HepG2 (cell line): ENCODE measurements around the gene ADORA2B. TPM values are rescaled to one million over a fixed set of nuclear protein-coding genes. Genes with fewer than 3 reads are reported as not detected.

Source experiments
- ATAC-seq: fragments of 200-7000 bp; cut with Tn5 transposase; 3 replicates; pipeline ENCODE4 v1.9.1; 2020; ENCODE audit warnings: mild to moderate bottlenecking, moderate library complexity
- BruUV-seq: library from RNA; stranded (reverse); fragments of 400-500 nt; replicated peaks from 2 replicates; lab custom pipeline; 2021; lab: Mats Ljungman, UMichigan
- CTCF ChIA-PET: fragments of 300-600 bp; formaldehyde crosslinking; extraction: SDS; loops from one replicate; lab custom pipeline; 2021; ENCODE audit warnings: low total read pairs, inconsistent platforms, low intra/inter-chr PET ratio; lab: Yijun Ruan, JAX
- POLR2A ChIA-PET: fragments of 350-600 bp; sonication (Branson Sonifier 250); formaldehyde crosslinking; loops from one replicate; lab custom pipeline; 2020; ENCODE audit warnings: antibody characterized with exemption, inconsistent platforms; lab: Yijun Ruan, JAX
- DNase-seq: peaks from one replicate; pipeline ENCODE4 v3.0.0-alpha.2; 2015; ENCODE audit warnings: low spot score
- FAIRE-seq: peaks from 3 replicates; lab custom pipeline; 2011; peaks lifted over from hg19 to GRCh38; lab: Jason Lieb, UNC
- H2AFZ ChIP-seq: one replicate; pipeline ENCODE4 v1.6.1; 2011; ENCODE audit warnings: low read length, inconsistent platforms
- H3K27ac ChIP-seq: fragments of 300-600 bp; 3 replicates; pipeline ENCODE4 v1.8.0; 2011; ENCODE audit warnings: mixed run types, mild to moderate bottlenecking, mixed read lengths, low read length, inconsistent platforms; ENCODE audit not compliant: insufficient read depth; ENCODE audit errors: extremely low read length
- H3K27me3 ChIP-seq, 2 experiments: fragments of 200-600 bp in 1 of 2; 2 replicates in 1 of 2; 3 replicates in 1 of 2; pipeline versions ENCODE4 v1.6.0 to v1.8.0; 2011; ENCODE audit warnings: low read length in 2 of 2, mild to moderate bottlenecking in 2 of 2, moderate library complexity in 2 of 2, inconsistent platforms in 1 of 2; ENCODE audit not compliant: insufficient read depth in 2 of 2, control insufficient read depth in 1 of 2
- H3K36me3 ChIP-seq, 2 experiments: fragments of 200-600 bp in 1 of 2; replicated peaks in 1 of 2; 2 replicates in 1 of 2; 3 replicates in 1 of 2; pipeline versions ENCODE4 v1.5.1 to v1.8.0; 2011; ENCODE audit warnings: low read length in 2 of 2, inconsistent platforms in 1 of 2; ENCODE audit not compliant: insufficient read depth in 2 of 2, control insufficient read depth in 1 of 2
- H3K4me1 ChIP-seq: 2 replicates; pipeline ENCODE4 v1.5.1; 2012; ENCODE audit warnings: low read length, inconsistent platforms; ENCODE audit not compliant: insufficient read depth
- H3K4me2 ChIP-seq: 2 replicates; pipeline ENCODE4 v1.6.0; 2011; ENCODE audit warnings: low read depth, low read length, inconsistent platforms
- H3K4me3 ChIP-seq, 3 experiments: fragments of 200-600 bp in 1 of 3; sonication (generic), shearing (Covaris generic) in 1 of 3; replicated peaks in 1 of 3; 2 replicates each; pipeline ENCODE4 v1.5.1; 2011 to 2016; ENCODE audit warnings: low read length in 3 of 3, inconsistent platforms in 2 of 3, low read depth in 2 of 3, mild to moderate bottlenecking in 2 of 3, control low read depth in 1 of 3, mixed read lengths in 1 of 3; ENCODE audit not compliant: insufficient read depth in 1 of 3
- H3K79me2 ChIP-seq: one replicate; pipeline ENCODE4 v1.6.1; 2011; ENCODE audit warnings: low read length, inconsistent platforms; ENCODE audit not compliant: insufficient read depth
- H3K9ac ChIP-seq: 2 replicates; pipeline ENCODE4 v1.6.0; 2011; ENCODE audit warnings: mild to moderate bottlenecking, low read depth, low read length, inconsistent platforms; ENCODE audit not compliant: insufficient read depth
- H3K9me3 ChIP-seq: 2 replicates; pipeline ENCODE4 v1.5.1; 2012; ENCODE audit warnings: mild to moderate bottlenecking, low read length
- H4K20me1 ChIP-seq: 2 replicates; pipeline ENCODE4 v1.6.0; 2011; ENCODE audit warnings: inconsistent platforms, mild to moderate bottlenecking, low read length, moderate library complexity; ENCODE audit not compliant: insufficient read depth
- ARNTL ChIP-seq: sonication (generic); formaldehyde crosslinking; IDR thresholded peaks from 2 replicates; pipeline ENCODE4 v1.4.0; 2020; ENCODE audit warnings: mild to moderate bottlenecking, missing genetic modification reagents
- ATF6 ChIP-seq: sonication (generic); formaldehyde crosslinking; conservative IDR thresholded peaks from 2 replicates; pipeline ENCODE4 v1.4.0; 2020; ENCODE audit warnings: missing genetic modification reagents
- CHD4 ChIP-seq: fragments of 200-600 bp; sonication (generic); IDR thresholded peaks from 2 replicates; pipeline ENCODE4 v1.7.0; 2017; ENCODE audit warnings: mild to moderate bottlenecking, low read length, borderline replicate concordance
- ELF1 ChIP-seq: sonication (generic); formaldehyde crosslinking; IDR thresholded peaks from 2 replicates; pipeline ENCODE4 v1.4.0; 2020; ENCODE audit warnings: missing genetic modification reagents
- FOXP1 ChIP-seq, 2 experiments: fragments of 450-650 bp in 1 of 2; IDR thresholded peaks; 2 replicates each; pipeline ENCODE4 v1.6.1; 2017 to 2018; ENCODE audit warnings: antibody characterized with exemption in 1 of 2
- GMEB1 ChIP-seq: sonication (generic); formaldehyde crosslinking; IDR thresholded peaks from 2 replicates; pipeline ENCODE4 v1.5.1; 2020; ENCODE audit warnings: missing genetic modification reagents, mild to moderate bottlenecking, borderline replicate concordance
- IRF2 ChIP-seq: IDR thresholded peaks from 2 replicates; pipeline ENCODE4 v1.6.1; 2018; ENCODE audit warnings: missing genetic modification reagents, missing compliant biosample characterization
- SALL1 ChIP-seq: sonication (generic); formaldehyde crosslinking; IDR thresholded peaks from 2 replicates; pipeline ENCODE4 v1.8.0; 2022; ENCODE audit warnings: mild to moderate bottlenecking, missing genetic modification reagents
- ZNF276 ChIP-seq: sonication (generic); formaldehyde crosslinking; IDR thresholded peaks from 2 replicates; pipeline ENCODE4 v1.4.0; 2020; ENCODE audit warnings: mild to moderate bottlenecking, low read depth, missing genetic modification reagents
- ZNF30 ChIP-seq: sonication (generic); formaldehyde crosslinking; IDR thresholded peaks from 2 replicates; pipeline ENCODE4 v1.5.0; 2020; ENCODE audit warnings: mild to moderate bottlenecking, missing genetic modification reagents
- ZNF841 ChIP-seq: sonication (generic); formaldehyde crosslinking; IDR thresholded peaks from 2 replicates; pipeline ENCODE4 v1.8.1; 2023; ENCODE audit warnings: missing genetic modification reagents, borderline replicate concordance
- WGBS: methylation state at CpG from one replicate; pipeline ENCODE4 v1.1.6; 2017; ENCODE audit warnings: low lambda C conversion rate; 5-methylcytosine and 5-hydroxymethylcytosine counted together
- in situ Hi-C: cut with HindIII; loops from 2 replicates; pipeline ENCODE4 v1.10.0; 2017; ENCODE audit warnings: low pct_unique_long_range_greater_than_20kb; ENCODE audit not compliant: extremely low pct_ligation_motif_present
- intact Hi-C: fragments of 100-400 bp; cut with micrococcal nuclease; formaldehyde crosslinking; loops from one replicate; pipeline ENCODE4 v1.10.0; 2022; ENCODE audit not compliant: unreplicated experiment
- polyA plus RNA-seq, 8 experiments: library from polyadenylated mRNA; depleted of rRNA in 3 of 8; stranded (reverse) in 7 of 8; unstranded in 1 of 8; fragments of >200 nt; fragmentation: Illumina TruSeq in 4 of 8; extraction: Trizol in 4 of 8; gene quantifications; 2 replicates each; pipeline versions ENCODE4 v1.2.1 to v1.2.3, GENCODE V29; 2011 to 2016; ENCODE audit warnings: low read depth in 4 of 8, missing spikeins in 1 of 8, mixed read lengths in 1 of 8; ENCODE audit not compliant: insufficient read depth in 1 of 8
- total RNA-seq, 5 experiments: library from RNA; depleted of rRNA; stranded (reverse); fragments of >200 nt; fragmentation: Illumina TruSeq; extraction: Trizol; gene quantifications; 2 replicates each; pipeline ENCODE4 v1.2.3, GENCODE V29; 2016; ENCODE audit warnings: low read depth in 1 of 5

Gene ADORA2B
- total and polyA plus RNA-seq, 2 of the 13 experiments (the other 11 are each of a cell fraction or from before 2014, with no cell fraction given) = 10.4 to 20.0 TPM

- Histone ChIP-seq H3K4me2 (no peak overlapping the region), H3K79me2 (no peaks in the 10 kb centered on the region), H3K9me3 (no peaks in the 10 kb centered on the region), H3K27ac (no peak overlapping the region), H2AFZ (no peak overlapping the region), H3K4me1 (no peaks in the 10 kb centered on the region), H4K20me1 (no peaks in the 10 kb centered on the region), H3K4me3 (no peak overlapping the region), H3K27me3 (peaks cover 2 to 9% of the 10 kb centered on the region in 2 experiments; a peak in 1 of 5 replicates), H3K36me3 (no peaks in the 10 kb centered on the region), H3K9ac (no peak overlapping the region)
- ChIA-PET CTCF (no interaction called here), POLR2A (no interaction called here)
- intact Hi-C loops (no loop called here), in situ Hi-C loops (loop anchor here (25.0 kb wide), 1 partner anchor 94 kb away; no protein-coding TSS in a partner anchor)
- DNase-seq (no peak), FAIRE-seq (no peak), ATAC-seq (no peak)
- TF ChIP-seq ELF1 = no peak
- no peak for TF ChIP-seq IRF2 (CRISPR knock-in tag)
- TF ChIP-seq GMEB1 (CRISPR knock-in tag) = no peak
- no TSS peak for BruUV-seq
These were observed 13.5 kb upstream of the ADORA2B start for GRCh38 chr17:15931394-15931793.

GRCh38 chr17:15934866-15935265 lies 10.1 kb upstream of the ADORA2B start:
- H3K36me3 ChIP-seq = no peaks in the 10 kb centered on the region
- DNase-seq = no peak
- H3K27me3 ChIP-seq = no peaks in the 10 kb centered on the region
- H2AFZ ChIP-seq = no peak overlapping the region
- no peaks in the 10 kb centered on the region for H4K20me1 ChIP-seq
- no peak overlapping the region for H3K4me3 ChIP-seq
- in situ Hi-C loops = loop anchor here (25.0 kb wide), 1 partner anchor 98 kb away; no protein-coding TSS in a partner anchor
- H3K4me2 ChIP-seq = no peak overlapping the region
- H3K9me3 ChIP-seq = no peaks in the 10 kb centered on the region
- BruUV-seq = no TSS peak
- WGBS = 77% methylated on average over 5 of the region's 5 CpGs
- H3K27ac ChIP-seq = no peak overlapping the region
- no peak for ATAC-seq
- no peaks in the 10 kb centered on the region for H3K79me2 ChIP-seq
- POLR2A ChIA-PET = no interaction called here
- H3K4me1 ChIP-seq = no peaks in the 10 kb centered on the region
- FAIRE-seq = no peak
- CTCF ChIA-PET = no interaction called here
- no peak overlapping the region for H3K9ac ChIP-seq
- intact Hi-C loops = no loop called here
- TF ChIP-seq FOXP1 (IDR thresholded peaks at IDR 0.05) (no peak), FOXP1 (CRISPR knock-in tag; IDR thresholded peaks at IDR 0.05) (no peak), ZNF276 (CRISPR knock-in tag) (no peak), CHD4 (no peak), ZNF30 (CRISPR knock-in tag) (no peak), SALL1 (CRISPR knock-in tag) (no peak), ATF6 (CRISPR knock-in tag) (no peak), ARNTL (CRISPR knock-in tag) (no peak), ZNF841 (CRISPR knock-in tag) (no peak)
